HCEC 1CT (cell line): Measurements from ENCODE around the gene ST8SIA2.

Experiments used
- DNase-seq: peaks from one replicate; pipeline ENCODE4 v3.0.0-alpha.2; 2017

Gene ST8SIA2

GRCh38 chr15:92499731-92500530, 106.2 kb downstream of the ST8SIA2 start:
- no peak for DNase-seq

- no peak for DNase-seq
These were observed 108.7 kb downstream of the ST8SIA2 start for GRCh38 chr15:92502336-92502735.

DNA sequence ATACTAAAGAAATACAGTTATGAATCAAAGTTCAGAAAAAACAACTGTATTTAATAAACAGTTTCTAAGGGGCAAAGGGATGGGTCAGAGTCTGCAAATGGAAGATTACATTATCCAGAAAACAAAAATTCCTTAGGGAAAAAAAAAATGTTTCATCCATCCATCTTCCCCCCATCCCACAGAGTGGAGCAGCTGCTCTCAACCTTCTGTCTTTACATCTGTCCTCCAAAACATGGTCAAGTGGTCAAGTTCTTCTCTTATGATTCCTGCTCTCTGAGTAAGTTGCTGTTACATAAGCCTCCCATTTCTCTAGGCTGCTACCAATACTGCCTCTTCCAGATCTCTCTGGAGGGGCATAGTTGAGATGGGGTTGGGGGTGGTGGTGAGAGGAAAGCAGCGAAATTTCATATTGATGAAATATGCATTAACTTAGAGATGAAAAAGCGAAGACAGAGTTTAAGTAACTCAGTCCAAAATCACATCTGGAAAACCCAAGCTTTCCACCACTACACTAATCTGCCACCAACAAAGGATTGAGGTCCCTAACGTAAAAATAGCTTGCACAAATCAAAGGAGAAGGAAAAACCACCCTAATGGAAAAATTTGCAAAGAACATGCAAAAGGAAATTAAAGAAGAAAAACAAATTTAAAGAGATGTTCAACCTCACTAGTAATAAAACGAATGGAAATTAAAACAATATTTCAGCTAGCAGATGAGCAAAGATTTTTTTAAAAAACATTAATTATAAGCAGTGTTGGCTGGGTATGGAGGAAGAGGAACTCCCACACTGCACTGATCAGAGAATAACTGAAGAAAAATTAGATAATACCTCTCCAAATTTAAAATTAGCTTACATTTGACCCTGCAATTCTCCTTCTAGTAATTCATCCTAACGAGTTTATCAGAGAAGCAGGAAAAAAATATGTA, 109.5 kb downstream of the ST8SIA2 start:
- DNase-seq = no peak

DNA sequence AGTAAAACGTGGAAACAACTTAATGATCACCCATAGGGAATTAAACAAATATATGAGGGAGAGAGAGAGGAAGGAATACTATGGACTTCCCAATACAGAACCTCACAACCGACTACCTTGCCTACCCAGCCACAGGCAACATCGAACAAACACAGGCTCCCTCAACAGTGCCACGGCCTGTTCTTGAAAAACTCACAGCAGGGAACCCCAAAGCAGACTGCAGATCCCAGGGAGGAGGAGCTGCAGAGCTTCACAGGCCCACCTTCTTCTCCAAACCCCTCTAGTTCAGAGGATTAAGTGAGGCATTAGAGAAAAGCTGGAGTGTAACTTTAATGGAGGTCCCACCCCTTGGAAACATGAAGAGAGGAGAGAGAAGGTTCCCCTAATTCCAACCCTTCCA, 110.2 kb downstream of the ST8SIA2 start:
- DNase-seq = no peak

DNA sequence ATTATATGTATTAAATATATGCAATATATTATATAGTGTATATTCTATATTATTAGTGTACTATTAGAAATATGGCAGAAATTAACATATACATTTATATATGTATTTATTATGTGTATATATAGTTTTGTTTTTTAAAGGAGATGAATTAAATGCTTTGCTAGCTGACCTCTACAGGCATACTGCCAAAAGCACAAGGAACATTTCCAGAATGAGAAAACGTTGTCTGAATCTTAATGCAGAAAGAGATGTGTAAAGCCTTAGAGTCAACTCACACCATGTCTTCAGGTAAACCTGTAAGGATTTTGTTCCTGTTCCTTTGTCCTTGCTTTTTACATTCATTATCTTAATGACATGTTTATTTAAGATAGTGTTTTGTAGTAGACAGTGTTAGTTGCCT, 111.9 kb downstream of the ST8SIA2 start:
- no peak for DNase-seq

GRCh38 chr15:92506506-92506905, 112.8 kb downstream of the ST8SIA2 start:
- no peak for DNase-seq

DNA sequence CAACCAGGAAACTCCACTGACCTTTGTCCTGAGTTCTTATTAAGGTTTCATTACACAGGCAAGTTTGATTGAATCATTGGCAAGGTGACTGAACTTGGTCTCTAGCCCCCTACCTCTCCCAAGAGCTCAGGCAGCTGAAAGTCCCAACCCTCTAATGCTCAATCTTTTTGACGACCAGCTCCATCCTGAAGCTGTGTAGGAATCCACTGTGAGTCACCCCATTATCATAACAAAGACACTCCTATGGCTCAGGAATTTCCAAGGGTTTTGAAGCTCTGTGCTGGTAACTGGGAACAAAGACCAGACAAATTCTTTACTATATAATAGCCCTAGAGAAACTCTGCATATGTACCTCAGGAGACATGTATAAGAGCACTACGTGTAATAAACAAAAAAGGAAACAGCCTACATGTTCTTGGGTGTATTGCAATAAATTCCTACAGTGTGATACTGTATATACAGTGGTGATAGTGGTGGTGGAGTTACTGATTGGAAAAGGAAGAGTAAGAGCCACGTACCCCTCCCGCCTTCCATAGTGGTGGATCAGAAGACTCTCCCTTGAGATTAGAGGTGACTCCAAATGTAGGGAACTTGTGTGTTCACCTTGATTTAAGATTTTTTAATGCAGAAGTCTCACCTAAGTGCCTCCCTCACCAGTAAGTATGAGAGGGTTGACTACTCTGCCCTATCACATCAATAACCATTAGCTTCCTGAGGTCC, 116.6 kb downstream of the ST8SIA2 start:
- DNase-seq = no peak
